ENCODE results near the gene TNC.

Gene TNC

DNA sequence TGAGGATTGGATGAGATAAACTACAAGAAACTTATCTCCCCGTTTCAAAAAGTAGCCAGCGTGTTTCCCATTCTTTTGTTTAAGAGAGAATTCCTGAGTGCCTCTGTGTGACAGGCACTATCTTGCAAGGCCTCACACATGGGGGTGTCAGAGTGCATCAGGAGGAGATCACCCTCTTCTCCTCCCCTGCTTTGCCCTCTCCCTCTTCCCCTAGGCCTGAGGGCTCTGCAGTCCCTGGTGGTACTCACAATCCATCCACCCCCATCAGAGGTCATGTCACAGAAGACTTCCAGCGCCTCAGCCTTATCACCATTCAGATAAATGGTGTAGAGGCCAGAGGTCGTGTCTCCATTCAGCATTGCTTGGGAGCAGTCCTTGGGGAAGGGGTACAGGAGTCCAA lies 88.0 kb downstream of the TNC start:
- Mint-ChIP-seq H3K36me3 (ENCODE audit: low read depth) (no peaks in the 10 kb centered on the region), H3K4me1 (ENCODE audit: low read depth) (peaks cover 16% of the 10 kb centered on the region), H3K27ac (no peak overlapping the region), H3K4me3 (no peak overlapping the region), H3K27me3 (peaks cover 32% of the 10 kb centered on the region), H3K9me3 (no peaks in the 10 kb centered on the region)

DNA sequence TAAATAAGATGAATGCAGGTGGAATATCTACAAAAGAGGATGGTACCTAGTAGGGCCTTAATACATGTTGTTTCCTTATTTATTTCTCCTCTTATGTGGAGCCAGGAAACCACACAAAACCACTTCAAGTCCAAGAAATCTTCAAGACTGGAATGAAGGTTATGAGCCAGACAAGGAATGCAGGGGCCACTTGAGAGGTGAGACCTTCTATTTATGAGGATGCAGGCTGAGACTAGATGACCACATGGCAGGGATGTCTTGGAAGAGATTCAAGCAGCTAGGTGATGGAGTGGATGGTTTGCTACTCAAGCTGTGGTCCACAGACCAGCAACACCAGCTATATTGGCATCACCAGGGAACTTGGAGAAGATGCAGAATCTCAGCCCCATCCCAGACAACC lies 92.2 kb downstream of the TNC start:
- Mint-ChIP-seq H3K4me3 (no peak overlapping the region), H3K9me3 (no peaks in the 10 kb centered on the region), H3K4me1 (ENCODE audit: low read depth) (peaks cover 10% of the 10 kb centered on the region), H3K27ac (no peak overlapping the region), H3K36me3 (ENCODE audit: low read depth) (no peaks in the 10 kb centered on the region), H3K27me3 (peaks cover 20% of the 10 kb centered on the region)

DNA sequence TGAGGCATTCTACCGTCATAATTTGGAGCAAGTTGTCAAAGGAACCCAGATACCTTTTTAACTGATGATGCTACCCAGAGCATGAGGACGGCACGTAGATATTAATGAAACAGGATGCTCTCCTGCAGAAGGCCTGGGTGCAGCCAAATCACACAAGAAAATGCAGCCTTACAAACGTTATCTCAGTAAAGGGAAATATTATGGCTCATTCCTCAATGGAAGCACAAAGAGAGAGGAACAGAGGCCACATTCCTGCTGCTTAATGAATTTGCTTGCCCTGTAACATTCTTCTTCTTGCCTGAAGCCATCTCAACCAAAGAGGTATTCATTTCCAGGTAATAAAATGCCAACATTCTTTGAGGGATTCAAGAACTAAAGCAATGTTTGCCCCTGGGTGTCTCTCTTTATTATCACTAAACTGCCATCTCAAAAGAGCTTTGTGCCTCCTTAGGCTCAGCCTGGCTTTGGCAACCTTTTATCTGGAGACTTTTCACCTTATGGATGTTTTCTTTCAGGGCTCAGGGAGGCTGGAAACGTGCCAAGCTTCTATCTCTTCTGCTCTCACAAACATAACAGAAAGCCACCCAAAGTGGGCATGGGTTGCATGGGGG lies 92.9 kb downstream of the TNC start:
- no peak overlapping the region for H3K27ac Mint-ChIP-seq
- no peak overlapping the region for H3K4me3 Mint-ChIP-seq
- peaks cover 10% of the 10 kb centered on the region for H3K4me1 Mint-ChIP-seq (ENCODE audit: low read depth)
- H3K27me3 Mint-ChIP-seq: peaks cover 16% of the 10 kb centered on the region
- no peaks in the 10 kb centered on the region for H3K9me3 Mint-ChIP-seq
- no peaks in the 10 kb centered on the region for H3K36me3 Mint-ChIP-seq (ENCODE audit: low read depth)

DNA sequence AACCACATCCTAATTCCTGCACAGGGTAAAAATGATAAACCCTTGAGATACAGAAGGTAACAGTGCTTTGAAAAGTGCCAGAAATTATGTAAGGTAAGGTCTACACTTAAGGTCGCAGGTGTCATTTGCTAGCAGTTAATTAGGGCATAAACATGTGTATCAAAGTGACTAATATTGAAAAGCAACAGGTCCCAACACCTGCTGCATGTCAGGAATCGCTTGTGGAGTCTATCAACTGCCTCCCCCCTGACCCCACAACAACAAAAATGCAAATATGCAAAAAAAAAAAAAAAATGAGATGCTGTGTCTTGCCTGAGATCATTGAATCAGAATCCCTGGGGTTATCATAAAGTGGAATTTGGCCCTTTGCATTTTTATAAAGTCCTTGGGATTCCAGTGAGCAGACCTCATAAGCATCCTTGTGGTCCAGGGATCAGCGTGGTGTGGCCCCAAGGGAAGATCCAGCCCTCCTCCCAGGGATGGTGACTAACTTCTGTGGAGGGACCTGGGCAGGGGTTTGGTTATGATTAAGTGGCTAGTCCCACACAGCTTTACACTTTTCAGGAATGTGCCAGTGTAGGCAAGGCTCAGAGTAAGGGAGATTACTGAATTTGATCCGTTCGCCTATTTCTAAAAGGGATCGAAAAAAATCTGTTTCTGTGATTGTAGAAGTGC lies 95.1 kb downstream of the TNC start:
- H3K27ac Mint-ChIP-seq: no peak overlapping the region
- H3K4me1 Mint-ChIP-seq (ENCODE audit: low read depth): peaks cover 19% of the 10 kb centered on the region
- no peaks in the 10 kb centered on the region for H3K9me3 Mint-ChIP-seq
- H3K27me3 Mint-ChIP-seq: peaks cover 12% of the 10 kb centered on the region
- no peak overlapping the region for H3K4me3 Mint-ChIP-seq
- no peaks in the 10 kb centered on the region for H3K36me3 Mint-ChIP-seq (ENCODE audit: low read depth)

DNA sequence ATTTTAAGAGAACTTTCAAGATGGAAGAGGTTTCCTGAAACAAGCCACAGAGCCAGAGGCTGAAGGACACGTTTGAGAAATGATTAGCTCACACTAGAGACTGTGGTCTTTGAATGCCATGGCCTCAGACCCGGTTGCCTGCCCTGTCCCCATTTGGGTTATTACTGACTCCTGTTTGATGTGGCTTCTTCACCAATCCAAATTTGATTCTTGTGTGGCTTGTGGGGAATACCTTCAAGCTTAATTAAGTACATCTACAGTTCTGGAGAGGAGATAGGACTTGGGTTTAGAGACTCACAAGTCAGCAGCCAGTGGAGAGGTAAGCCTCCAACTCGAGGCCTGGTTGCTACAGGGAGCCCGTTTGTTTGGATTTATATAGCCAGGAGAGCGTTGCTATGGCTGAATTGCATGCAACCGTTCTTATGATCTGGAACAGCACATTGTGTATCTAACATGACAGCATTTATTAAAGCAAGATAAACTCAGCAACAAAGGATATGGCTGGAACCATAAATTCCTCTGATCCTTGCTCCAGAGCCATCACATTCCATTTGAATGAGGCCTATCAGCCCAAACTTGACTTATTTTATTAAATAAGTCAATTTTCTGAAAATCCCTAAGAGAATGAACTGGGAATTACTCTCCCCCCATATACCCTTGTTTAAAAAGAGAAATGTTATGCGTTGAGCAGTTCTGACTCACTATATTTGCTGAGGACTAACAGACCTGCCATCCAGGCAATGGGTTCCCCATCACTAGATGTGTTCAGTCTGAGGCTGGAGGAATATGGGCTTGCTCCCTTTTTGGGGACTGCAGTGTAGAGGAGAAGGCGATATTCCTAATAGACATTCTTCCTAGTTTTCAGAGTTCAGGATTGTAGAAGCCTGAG lies 99.2 kb downstream of the TNC start:
- Mint-ChIP-seq H3K4me1 (ENCODE audit: low read depth) (peaks cover 26% of the 10 kb centered on the region), H3K27ac (peak overlapping the region; percentile 62), H3K9me3 (no peaks in the 10 kb centered on the region), H3K27me3 (peaks cover 4% of the 10 kb centered on the region), H3K4me3 (no peak overlapping the region), H3K36me3 (ENCODE audit: low read depth) (no peaks in the 10 kb centered on the region)

DNA sequence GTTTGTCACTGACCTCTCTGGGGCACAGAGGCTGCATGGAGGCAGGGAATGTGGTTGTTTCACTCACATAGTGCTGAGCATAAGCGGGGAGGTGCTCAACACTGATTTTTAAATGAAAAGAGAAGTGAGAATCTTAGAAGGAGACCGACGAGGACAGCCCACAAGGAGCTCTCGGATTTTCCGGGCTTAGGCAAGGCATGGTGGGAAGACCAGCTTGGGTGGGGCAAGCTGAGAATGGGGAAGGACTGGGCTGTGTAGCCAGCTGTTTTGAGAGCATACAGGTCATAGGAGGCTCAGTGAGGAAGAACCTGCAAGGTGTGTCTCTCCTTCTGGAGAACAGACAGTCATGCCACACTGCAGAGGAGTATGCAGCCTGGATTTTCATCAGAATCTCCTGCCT lies 101.6 kb downstream of the TNC start:
- Mint-ChIP-seq H3K9me3 (no peaks in the 10 kb centered on the region), H3K36me3 (ENCODE audit: low read depth) (no peaks in the 10 kb centered on the region), H3K27ac (no peak overlapping the region), H3K27me3 (peaks cover 5% of the 10 kb centered on the region), H3K4me3 (no peak overlapping the region), H3K4me1 (ENCODE audit: low read depth) (peaks cover 37% of the 10 kb centered on the region)

DNA sequence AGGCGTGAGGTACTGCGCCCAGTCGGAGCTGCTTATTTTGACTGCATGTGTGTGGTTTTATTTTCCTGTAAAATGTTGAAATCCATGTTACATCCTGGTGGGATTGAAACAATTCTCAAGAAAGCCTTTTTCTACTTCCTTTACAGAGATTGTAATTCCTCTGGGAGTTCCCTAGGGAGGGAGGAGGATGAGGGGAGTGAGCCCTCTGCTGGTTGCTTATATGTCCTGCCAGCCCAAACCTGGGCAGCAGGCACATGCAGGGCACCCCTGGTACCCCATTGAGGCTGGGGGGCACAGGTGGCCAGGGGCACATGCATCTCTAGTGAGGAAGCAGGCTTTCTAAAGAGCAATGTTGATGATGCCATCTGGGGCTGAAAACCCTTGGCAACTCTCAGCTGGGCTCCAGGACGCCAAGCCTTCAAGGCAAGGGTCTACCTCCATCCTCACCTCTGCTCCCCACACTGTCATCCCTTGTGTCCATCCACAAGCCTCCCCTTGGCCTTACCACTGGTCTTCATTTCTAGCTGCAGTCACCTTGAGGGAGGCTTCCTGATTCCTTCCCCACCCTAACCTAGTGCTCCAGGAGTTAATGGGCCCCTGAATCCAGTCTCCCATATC lies 102.8 kb downstream of the TNC start:
- Mint-ChIP-seq H3K27me3 (peaks cover 12% of the 10 kb centered on the region), H3K4me3 (no peak overlapping the region), H3K27ac (no peak overlapping the region), H3K4me1 (ENCODE audit: low read depth) (peaks cover 37% of the 10 kb centered on the region), H3K9me3 (no peaks in the 10 kb centered on the region), H3K36me3 (ENCODE audit: low read depth) (no peaks in the 10 kb centered on the region)

DNA sequence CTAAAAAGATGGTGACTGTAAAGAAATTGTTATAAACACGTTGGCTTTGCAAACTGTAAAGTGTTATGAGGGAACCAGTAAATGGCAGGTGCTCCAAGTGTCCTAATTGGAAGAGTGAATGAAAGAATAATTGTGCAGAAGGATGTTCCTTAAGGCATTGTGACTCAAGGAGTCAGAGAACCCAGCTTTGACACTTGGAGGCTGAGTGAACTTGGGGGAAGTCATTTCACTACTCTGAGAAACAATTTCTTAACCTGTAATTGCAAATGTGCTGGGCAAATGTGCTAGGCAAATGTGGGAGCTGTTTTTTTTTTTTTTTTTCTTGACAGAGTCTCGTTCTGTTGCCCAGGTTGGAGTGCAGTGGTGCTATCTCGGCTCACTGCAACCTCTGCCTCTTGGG lies 103.5 kb downstream of the TNC start:
- H3K36me3 Mint-ChIP-seq (ENCODE audit: low read depth): no peaks in the 10 kb centered on the region
- peak overlapping the region; percentile 67 for H3K27ac Mint-ChIP-seq
- H3K27me3 Mint-ChIP-seq: peaks cover 16% of the 10 kb centered on the region
- H3K4me1 Mint-ChIP-seq (ENCODE audit: low read depth): peaks cover 37% of the 10 kb centered on the region
- H3K4me3 Mint-ChIP-seq: no peak overlapping the region
- no peaks in the 10 kb centered on the region for H3K9me3 Mint-ChIP-seq

DNA sequence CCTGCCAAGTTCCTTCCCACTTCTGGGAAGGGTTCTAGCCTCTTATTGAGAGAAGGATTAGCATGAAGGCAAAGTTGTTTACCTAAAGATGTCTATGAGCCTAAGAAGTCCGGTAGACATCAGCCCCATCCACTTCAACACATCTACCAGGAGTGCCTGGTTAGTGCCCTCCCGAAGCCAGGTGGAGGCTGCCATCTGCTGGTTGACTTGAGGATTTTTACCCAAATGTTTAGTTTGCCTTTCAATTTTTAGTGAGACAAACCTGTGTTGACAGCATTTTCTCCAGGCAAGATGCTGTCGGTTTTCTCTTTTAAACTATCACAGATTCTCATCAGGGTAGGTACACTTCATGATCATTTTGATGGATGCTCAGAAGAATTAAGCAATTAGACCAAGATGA lies 104.0 kb downstream of the TNC start:
- H3K4me3 Mint-ChIP-seq: no peak overlapping the region
- no peaks in the 10 kb centered on the region for H3K9me3 Mint-ChIP-seq
- H3K4me1 Mint-ChIP-seq (ENCODE audit: low read depth): peaks cover 42% of the 10 kb centered on the region
- H3K27me3 Mint-ChIP-seq: peaks cover 16% of the 10 kb centered on the region
- peak overlapping the region; percentile 67 for H3K27ac Mint-ChIP-seq
- no peaks in the 10 kb centered on the region for H3K36me3 Mint-ChIP-seq (ENCODE audit: low read depth)

DNA sequence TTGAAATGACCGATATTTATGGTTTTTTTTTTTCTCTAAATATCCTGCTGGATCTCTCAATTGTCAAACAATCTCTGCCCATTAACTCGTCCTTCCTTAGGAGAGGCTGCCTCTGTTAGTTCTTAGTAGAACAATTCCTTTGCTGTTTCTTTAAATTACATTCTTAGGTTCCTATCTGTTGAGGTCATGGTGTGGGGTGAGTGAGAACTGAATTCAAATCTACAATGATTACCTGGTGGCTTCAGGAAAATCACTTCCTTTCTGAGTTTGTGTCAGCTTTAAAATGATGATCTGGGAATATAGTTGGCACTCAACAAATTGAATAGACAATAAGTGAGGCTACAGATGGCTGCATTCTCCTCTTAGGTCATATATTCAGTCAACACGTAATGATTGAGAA lies 105.5 kb downstream of the TNC start:
- peaks cover 47% of the 10 kb centered on the region for H3K4me1 Mint-ChIP-seq (ENCODE audit: low read depth)
- no peak overlapping the region for H3K4me3 Mint-ChIP-seq
- H3K36me3 Mint-ChIP-seq (ENCODE audit: low read depth): no peaks in the 10 kb centered on the region
- no peaks in the 10 kb centered on the region for H3K9me3 Mint-ChIP-seq
- peaks cover 16% of the 10 kb centered on the region for H3K27me3 Mint-ChIP-seq
- H3K27ac Mint-ChIP-seq: no peak overlapping the region

DNA sequence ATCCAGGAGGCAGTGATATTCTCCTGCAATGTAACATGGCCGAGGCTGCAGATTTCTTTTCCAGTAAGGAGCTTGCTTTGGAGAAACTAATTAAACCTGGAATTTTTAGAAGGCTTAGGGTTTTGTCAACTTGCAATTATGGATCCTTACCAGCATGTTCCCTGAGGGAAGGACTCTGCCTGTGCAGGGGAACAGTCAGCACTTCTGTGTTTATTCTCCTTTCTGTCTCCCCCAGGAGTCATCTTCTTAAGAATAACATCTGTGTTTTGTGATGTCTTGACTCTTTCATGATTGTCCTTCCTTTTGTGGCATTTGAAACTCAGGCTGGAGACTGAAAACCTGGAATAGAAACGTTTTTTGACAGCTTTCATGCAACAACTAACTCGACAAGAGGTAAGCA lies 107.1 kb downstream of the TNC start:
- Mint-ChIP-seq H3K9me3 (no peaks in the 10 kb centered on the region), H3K36me3 (ENCODE audit: low read depth) (no peaks in the 10 kb centered on the region), H3K4me3 (no peak overlapping the region), H3K27me3 (peaks cover 16% of the 10 kb centered on the region), H3K4me1 (ENCODE audit: low read depth) (peaks cover 60% of the 10 kb centered on the region), H3K27ac (no peak overlapping the region)

DNA sequence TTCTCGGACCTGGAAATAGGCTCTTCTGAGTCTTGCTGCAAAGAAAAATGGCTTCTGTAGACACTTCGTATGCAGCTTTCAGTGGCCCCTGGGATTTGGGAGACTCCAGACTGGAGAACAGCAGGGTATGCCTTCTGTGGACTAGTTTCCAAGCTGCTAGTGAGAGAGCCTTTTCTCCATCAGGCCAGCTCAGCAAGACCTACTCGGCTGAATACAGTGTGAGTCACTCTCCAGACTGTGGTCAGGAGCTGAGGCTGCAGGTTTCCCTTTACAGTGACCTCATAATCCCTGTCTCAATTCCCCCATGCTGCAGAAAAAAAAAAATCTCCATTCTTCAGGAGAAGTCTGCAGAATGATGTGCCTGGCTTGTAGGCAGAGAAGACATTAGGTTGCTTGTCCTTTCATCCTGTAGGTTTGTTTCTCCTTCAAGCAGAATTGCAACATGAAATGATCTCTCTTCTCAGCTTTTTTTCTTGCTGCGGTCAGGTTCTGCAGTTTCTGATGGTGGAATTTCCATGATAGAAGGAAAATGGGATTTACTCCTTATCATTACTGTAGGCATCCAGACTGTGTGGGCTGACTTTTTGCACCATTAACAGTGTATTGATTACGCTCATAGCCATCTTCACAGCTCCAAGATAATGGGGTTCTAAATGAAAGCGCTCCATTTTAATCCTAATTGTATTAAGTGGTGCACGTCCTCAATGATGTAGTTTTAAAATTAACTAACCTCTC lies 109.3 kb downstream of the TNC start:
- no peak overlapping the region for H3K4me3 Mint-ChIP-seq
- no peak overlapping the region for H3K27ac Mint-ChIP-seq
- H3K4me1 Mint-ChIP-seq (ENCODE audit: low read depth): peaks cover 73% of the 10 kb centered on the region
- no peaks in the 10 kb centered on the region for H3K36me3 Mint-ChIP-seq (ENCODE audit: low read depth)
- H3K27me3 Mint-ChIP-seq: peaks cover 11% of the 10 kb centered on the region
- no peaks in the 10 kb centered on the region for H3K9me3 Mint-ChIP-seq

DNA sequence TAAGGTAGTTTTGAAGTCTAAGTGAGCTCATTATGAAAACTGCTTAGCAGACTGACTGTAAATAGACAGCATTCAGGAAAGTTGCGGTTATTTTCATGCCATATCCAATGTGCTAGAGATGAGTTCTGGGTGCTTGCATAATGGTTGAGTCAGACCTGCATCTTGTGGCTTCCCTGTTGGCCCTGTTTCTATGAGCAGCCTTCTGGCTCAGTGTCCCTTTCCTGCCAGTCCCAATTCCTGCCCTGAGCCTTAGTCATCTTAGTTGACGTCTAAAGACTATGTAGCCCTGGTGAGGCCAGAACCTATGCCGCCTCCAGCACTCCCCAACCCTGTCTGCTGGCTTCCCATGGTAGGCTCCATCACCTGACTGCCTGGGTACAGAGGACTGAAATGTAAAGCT lies 111.3 kb downstream of the TNC start:
- Mint-ChIP-seq H3K4me3 (no peak overlapping the region), H3K9me3 (no peaks in the 10 kb centered on the region), H3K36me3 (ENCODE audit: low read depth) (no peaks in the 10 kb centered on the region), H3K4me1 (ENCODE audit: low read depth) (peaks cover 64% of the 10 kb centered on the region), H3K27ac (peak overlapping the region; percentile 8), H3K27me3 (peaks cover 11% of the 10 kb centered on the region)

DNA sequence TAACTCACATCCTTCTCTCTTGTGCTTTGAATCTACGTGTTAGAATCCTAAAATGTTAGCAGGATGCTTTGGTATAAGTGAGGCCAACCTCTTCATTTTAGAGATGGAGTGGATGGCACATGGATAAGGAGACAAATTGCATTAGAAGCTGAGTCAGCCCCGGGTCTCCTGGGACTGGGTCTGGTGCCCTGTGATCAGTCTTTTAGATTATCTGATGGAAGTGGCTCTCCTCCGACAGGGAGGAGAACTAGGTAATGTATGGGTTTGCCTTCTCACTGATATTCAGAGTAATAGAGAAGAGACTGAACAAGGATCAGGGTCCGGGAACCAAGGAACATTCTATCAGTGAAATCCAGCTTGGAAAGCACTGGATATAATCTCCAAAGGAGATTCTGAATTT lies 112.6 kb downstream of the TNC start:
- Mint-ChIP-seq H3K9me3 (no peaks in the 10 kb centered on the region), H3K36me3 (ENCODE audit: low read depth) (no peaks in the 10 kb centered on the region), H3K4me3 (no peak overlapping the region), H3K27ac (peak overlapping the region; percentile 85), H3K4me1 (ENCODE audit: low read depth) (peaks cover 76% of the 10 kb centered on the region), H3K27me3 (peaks cover 4% of the 10 kb centered on the region)
